Measurements from ENCODE around the gene KPNB1.
A peak's percentile ranks its signal among the peaks of the same experiment; 100 is the strongest.

KPNB1 gene

GRCh38 chr17:47695429-47696376 lies 46.0 kb downstream of the KPNB1 start:
- Mint-ChIP-seq H3K4me1 (peaks cover 75% of the 10 kb centered on the region), H3K4me3 (peak overlapping the region; percentile 98), H3K27ac (peak overlapping the region; percentile 90), H3K36me3 (peaks cover 35% of the 10 kb centered on the region), H3K9me3 (no peaks in the 10 kb centered on the region)
- no peak for ATAC-seq
- no peak for DNase-seq (ENCODE audit: low spot score in 2 of 2)

DNA sequence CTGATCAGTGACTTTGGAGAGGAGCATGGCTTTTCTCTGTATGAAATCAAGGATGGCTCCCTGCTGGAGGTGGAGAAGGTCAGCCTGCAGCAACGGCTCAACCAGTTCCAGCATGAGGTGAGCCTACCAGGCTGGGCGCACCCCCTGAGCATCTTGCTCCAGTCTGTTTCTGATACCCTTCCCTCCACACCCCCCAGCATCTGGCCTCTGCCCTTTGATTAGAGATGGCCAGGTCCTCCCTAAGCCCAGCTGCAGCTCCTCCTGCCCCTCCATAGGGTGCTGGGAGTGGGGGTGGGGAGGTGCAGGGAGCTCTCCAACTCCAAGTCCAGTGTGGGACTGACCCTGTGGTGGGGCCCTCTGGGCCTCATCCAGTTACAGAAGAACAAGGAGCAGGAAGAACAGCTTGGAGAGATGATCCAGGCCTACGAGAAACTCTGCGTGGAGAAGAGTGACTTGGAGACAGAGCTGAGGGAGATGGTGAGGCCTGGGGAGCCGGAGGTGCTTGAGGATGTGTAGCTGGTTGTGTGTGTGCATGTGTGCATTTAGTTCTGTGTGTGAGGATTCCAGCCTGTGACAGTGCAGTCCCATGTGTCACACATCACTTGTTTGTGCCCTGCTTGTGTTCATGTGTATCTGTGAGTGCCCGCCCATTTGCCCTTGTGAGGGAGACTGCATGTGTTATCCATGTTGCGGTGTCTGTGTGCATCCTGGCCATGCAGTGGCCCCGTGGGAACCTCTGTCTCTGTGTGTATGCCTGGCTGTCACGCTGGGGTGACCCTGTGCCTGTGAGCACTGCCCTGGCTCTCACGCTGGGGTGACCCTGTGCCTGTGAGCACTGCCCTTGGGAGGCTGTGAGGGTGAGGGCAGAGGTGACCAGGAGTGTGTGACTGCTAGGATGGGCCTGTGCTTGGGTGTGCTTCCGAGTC lies 47.3 kb downstream of the KPNB1 start:
- Mint-ChIP-seq H3K9me3 (no peaks in the 10 kb centered on the region), H3K36me3 (peaks cover 48% of the 10 kb centered on the region)

DNA sequence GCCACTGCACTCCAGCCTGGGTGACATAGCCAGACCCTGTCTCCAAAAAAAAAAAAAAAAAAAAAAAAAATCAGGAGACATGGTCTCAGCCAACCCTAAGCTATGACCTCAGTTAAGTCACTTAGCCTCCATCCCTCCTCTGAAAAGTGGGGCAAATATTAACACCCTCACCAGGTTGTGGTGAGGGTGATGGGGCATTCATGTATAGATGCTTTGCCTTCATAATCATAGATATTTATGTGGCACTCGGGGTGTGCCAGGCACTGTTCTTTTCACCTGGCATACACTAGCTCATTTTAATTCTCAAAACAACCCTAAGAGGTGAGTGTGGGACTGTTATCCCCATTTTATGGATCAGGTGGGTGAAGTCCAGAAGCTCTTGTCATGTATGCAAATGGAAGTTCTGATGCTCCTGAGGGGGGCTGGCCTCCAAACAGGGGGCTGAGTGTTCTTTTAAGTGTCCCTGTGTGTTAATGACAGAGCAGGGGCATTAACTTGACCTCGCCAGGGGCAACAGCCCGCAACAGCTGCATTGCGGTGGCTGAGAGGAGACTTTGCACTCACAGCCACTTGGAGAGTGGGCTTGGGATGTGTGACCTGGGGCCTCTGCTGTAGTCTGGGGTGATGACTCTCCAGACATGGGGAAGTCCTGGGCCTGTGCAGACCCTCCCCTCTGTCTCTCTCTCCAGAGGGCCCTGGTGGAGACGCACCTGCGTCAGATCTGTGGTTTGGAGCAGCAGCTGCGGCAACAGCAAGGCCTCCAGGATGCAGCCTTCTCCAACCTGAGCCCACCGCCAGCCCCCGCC lies 48.4 kb downstream of the KPNB1 start:
- peak overlapping the region; percentile 78 for H3K27ac Mint-ChIP-seq
- H3K4me3 Mint-ChIP-seq = peak overlapping the region; percentile 76
- peaks cover 59% of the 10 kb centered on the region for H3K36me3 Mint-ChIP-seq
- H3K4me1 Mint-ChIP-seq = peaks cover 79% of the 10 kb centered on the region
- ATAC-seq = no peak
- no peaks in the 10 kb centered on the region for H3K9me3 Mint-ChIP-seq
- no peak for DNase-seq (ENCODE audit: low spot score in 2 of 2)

More for the DNA sequence above, 47.3 kb downstream of the KPNB1 start:
- ATAC-seq (no peak), DNase-seq (ENCODE audit: low spot score in 2 of 2) (no peak)
- H3K4me3 Mint-ChIP-seq = peak overlapping the region; percentile 98
- H3K27ac Mint-ChIP-seq = no peak overlapping the region
- peaks cover 81% of the 10 kb centered on the region for H3K4me1 Mint-ChIP-seq

- DNase-seq (ENCODE audit: low spot score in 2 of 2) = peak; percentile 76 to 91
- Mint-ChIP-seq H3K36me3 (peaks cover 61% of the 10 kb centered on the region), H3K27ac (peak overlapping the region; percentile 78), H3K4me3 (peak overlapping the region; percentile 76), H3K4me1 (peaks cover 82% of the 10 kb centered on the region), H3K9me3 (no peaks in the 10 kb centered on the region)
- peak; percentile 47 for ATAC-seq
These were observed 49.2 kb downstream of the KPNB1 start for GRCh38 chr17:47698749-47699535.

DNA sequence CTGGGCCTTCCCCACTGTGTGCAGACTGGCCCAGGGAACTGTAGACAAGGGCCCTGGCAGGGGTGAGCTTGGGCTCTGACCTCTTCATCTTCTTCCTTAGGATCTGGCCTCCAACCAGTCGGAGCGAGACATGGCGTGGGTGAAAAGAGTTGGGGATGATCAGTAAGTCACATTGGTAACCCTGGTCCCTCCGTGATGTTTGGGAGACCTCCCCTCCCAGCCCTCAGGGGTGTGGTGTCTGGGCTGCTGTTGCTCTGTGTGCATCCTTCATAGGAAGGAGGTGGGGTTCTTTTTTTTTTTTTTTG lies 49.8 kb downstream of the KPNB1 start:
- Mint-ChIP-seq H3K4me3 (peak overlapping the region; percentile 76), H3K9me3 (no peaks in the 10 kb centered on the region), H3K4me1 (peaks cover 88% of the 10 kb centered on the region), H3K36me3 (peaks cover 61% of the 10 kb centered on the region), H3K27ac (peak overlapping the region; percentile 78)
- no peak for DNase-seq (ENCODE audit: low spot score in 2 of 2)
- ATAC-seq = no peak

DNA sequence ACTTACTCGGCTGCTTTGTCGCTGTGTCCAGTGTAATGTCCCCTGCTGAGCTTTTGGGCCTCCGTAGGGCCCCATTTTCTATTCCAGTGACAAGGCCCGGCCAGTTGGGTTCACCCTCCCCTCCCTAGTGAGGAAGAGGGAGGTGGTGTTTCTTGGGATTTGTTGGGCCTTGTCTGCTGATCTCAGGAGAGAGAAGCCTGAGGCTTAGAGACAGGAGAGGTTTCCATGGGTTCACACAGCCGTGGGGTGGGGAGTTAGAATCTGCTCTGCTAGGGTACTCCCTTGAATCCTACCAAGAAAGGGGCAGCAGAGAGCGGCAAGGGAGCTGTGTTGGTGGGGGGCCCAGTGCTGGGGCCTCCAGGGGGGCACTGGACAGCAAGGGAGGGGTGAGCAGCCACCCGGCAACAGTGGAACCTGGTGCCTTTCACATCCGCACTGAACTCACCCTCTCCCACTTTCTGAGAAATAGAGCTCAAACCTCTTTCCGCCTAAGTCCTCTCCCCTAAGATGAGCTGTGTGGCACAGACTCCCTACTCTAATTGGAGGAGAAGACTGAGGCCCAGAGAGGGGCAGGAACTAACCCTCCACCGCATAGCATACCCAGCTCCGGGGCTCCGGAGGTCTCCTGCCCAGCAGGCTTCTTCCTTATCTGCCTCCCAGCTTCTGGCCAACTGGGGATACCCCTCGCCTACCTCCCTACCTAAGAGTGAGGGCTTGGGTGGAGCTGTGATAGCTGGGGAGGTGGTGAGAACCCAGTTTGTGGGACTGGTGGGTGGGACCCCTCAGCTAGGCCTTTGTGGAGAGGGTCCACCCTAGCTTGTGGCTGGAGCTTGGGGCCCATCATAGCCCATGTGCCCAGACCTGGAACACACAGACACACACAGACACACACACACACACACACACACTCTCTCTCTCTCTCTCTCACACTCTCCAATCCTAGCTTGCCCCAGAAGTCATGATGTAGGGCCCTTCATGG lies 51.0 kb downstream of the KPNB1 start:
- no peaks in the 10 kb centered on the region for H3K9me3 Mint-ChIP-seq
- peaks cover 90% of the 10 kb centered on the region for H3K4me1 Mint-ChIP-seq
- peak overlapping the region; percentile 76 for H3K4me3 Mint-ChIP-seq
- peak; percentile 76 for ATAC-seq
- H3K36me3 Mint-ChIP-seq = peaks cover 60% of the 10 kb centered on the region
- peak overlapping the region; percentile 95 for H3K27ac Mint-ChIP-seq
- peak in 1 of 2 donors; percentile 82 for DNase-seq (ENCODE audit: low spot score in 2 of 2)

- peaks cover 91% of the 10 kb centered on the region for H3K4me1 Mint-ChIP-seq
- peak overlapping the region; percentile 95 for H3K27ac Mint-ChIP-seq
- peak overlapping the region; percentile 76 for H3K4me3 Mint-ChIP-seq
- DNase-seq (ENCODE audit: low spot score in 2 of 2) (peak in 1 of 2 donors; percentile 62), ATAC-seq (no peak)
- H3K9me3 Mint-ChIP-seq = no peaks in the 10 kb centered on the region
- peaks cover 68% of the 10 kb centered on the region for H3K36me3 Mint-ChIP-seq
These were observed 51.9 kb downstream of the KPNB1 start for GRCh38 chr17:47701608-47702007.

- Mint-ChIP-seq H3K9me3 (no peaks in the 10 kb centered on the region), H3K36me3 (peaks cover 77% of the 10 kb centered on the region), H3K4me1 (peaks cover 91% of the 10 kb centered on the region), H3K27ac (peak overlapping the region; percentile 95), H3K4me3 (peak overlapping the region; percentile 76)
- ATAC-seq (no peak), DNase-seq (ENCODE audit: low spot score in 2 of 2) (no peak)
These were observed 52.8 kb downstream of the KPNB1 start for GRCh38 chr17:47702391-47702995.

DNA sequence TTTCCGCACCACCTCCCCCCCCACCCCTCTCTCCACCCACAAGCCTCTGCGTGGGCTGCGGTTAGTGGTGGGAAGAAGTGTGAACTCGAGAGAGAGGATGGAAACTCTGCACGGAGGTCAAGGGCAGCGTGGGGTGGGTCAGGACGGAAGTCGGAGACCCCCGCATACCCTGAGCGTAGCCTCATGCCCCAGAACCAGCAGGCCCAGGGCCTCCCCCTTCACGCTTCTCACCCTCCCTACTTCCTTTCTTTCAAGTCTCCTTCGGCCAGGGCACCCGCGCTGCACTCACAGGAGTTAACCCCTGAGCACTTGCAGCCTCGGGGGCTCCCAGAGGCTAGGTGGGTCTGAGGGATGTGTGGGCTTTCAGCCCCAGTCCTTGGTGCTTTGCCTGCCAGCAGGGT lies 53.5 kb downstream of the KPNB1 start:
- Mint-ChIP-seq H3K9me3 (no peaks in the 10 kb centered on the region), H3K36me3 (peaks cover 84% of the 10 kb centered on the region), H3K4me1 (peaks cover 89% of the 10 kb centered on the region), H3K4me3 (peak overlapping the region; percentile 76), H3K27ac (peak overlapping the region; percentile 95)
- DNase-seq (ENCODE audit: low spot score in 2 of 2) (peak; percentile 51 to 81), ATAC-seq (peak; percentile 8)

GRCh38 chr17:47703671-47704070 lies 54.0 kb downstream of the KPNB1 start:
- Mint-ChIP-seq H3K36me3 (peaks cover 83% of the 10 kb centered on the region), H3K9me3 (no peaks in the 10 kb centered on the region), H3K27ac (peak overlapping the region; percentile 95), H3K4me3 (peak overlapping the region; percentile 76), H3K4me1 (peaks cover 85% of the 10 kb centered on the region)
- ATAC-seq (no peak), DNase-seq (ENCODE audit: low spot score in 2 of 2) (no peak)

DNA sequence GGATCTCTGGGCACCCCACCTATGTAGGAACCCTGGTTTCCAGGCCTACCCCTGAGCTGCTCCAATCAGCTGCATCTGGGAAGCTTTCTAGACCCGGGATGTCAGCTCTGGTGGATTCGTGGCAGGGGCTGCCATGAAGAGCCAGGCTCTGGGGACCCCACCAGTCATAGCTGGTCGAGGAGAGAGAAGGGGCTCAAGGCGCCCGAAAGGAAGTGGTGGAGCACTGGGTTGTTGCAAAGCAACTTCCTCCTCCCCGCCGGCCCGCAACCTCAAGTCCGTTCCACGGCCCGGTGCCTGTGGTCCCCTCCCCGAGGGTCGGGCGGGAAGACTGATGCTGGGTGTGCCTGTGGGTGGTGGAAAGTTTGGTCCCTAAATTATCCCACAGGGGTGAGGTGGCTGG lies 54.4 kb downstream of the KPNB1 start:
- peaks cover 78% of the 10 kb centered on the region for H3K36me3 Mint-ChIP-seq
- H3K9me3 Mint-ChIP-seq = no peaks in the 10 kb centered on the region
- DNase-seq (ENCODE audit: low spot score in 2 of 2) (peak in 1 of 2 donors; percentile 75), ATAC-seq (no peak)
- peak overlapping the region; percentile 76 for H3K4me3 Mint-ChIP-seq
- H3K27ac Mint-ChIP-seq = peak overlapping the region; percentile 95
- H3K4me1 Mint-ChIP-seq = peaks cover 80% of the 10 kb centered on the region

- DNase-seq (ENCODE audit: low spot score in 2 of 2) (no peak), ATAC-seq (no peak)
- Mint-ChIP-seq H3K4me1 (peaks cover 74% of the 10 kb centered on the region), H3K36me3 (peaks cover 76% of the 10 kb centered on the region), H3K27ac (peak overlapping the region; percentile 95), H3K9me3 (no peaks in the 10 kb centered on the region), H3K4me3 (peak overlapping the region; percentile 76)
These were observed 55.0 kb downstream of the KPNB1 start for GRCh38 chr17:47704736-47705135.
